ENCODE results near the gene NOP9. TPM values are rescaled to one million over a fixed set of nuclear protein-coding genes. Genes with fewer than 3 reads are reported as not detected.
"Not testable (repeated sequence)": the region's sequence is repeated elsewhere in the genome, so short reads cannot be mapped to it uniquely, and the experiment has no call there.

NOP9 gene
- total RNA-seq, 1 donor from 2014 or later, result 22.0 TPM

DNA sequence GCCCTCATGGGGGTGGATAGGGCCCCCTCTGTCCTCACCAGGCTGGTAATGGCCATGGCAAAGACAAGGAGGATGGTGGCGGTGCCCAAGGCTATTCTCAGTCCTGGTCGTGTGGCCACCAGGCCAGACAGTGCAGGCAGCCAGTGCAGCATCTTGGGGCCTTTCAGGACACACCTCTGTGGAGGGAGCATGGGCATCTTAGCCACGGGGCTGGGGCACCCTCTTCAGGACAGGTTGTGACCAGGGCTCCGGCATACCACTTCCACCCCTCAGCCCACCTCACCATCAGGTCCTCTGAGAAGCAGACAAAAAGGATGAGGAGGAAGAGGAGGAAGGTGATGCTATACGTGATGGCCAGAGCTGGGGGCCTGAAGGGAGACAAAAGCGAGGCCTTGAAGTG, 24.4 kb downstream of the NOP9 start:
- intact Hi-C loops (cut with DNase I), result no loop called here
- H3K4me3 ChIP-seq, result no peak overlapping the region
- ATAC-seq, result no peak
- H3K27me3 ChIP-seq (ENCODE audit: low read depth), result no peaks in the 10 kb centered on the region
- peaks cover 17% of the 10 kb centered on the region for H3K4me1 ChIP-seq
- no peak overlapping the region for H3K27ac ChIP-seq
- no peaks in the 10 kb centered on the region for H3K9me3 ChIP-seq
- TF ChIP-seq, protein P1, sequence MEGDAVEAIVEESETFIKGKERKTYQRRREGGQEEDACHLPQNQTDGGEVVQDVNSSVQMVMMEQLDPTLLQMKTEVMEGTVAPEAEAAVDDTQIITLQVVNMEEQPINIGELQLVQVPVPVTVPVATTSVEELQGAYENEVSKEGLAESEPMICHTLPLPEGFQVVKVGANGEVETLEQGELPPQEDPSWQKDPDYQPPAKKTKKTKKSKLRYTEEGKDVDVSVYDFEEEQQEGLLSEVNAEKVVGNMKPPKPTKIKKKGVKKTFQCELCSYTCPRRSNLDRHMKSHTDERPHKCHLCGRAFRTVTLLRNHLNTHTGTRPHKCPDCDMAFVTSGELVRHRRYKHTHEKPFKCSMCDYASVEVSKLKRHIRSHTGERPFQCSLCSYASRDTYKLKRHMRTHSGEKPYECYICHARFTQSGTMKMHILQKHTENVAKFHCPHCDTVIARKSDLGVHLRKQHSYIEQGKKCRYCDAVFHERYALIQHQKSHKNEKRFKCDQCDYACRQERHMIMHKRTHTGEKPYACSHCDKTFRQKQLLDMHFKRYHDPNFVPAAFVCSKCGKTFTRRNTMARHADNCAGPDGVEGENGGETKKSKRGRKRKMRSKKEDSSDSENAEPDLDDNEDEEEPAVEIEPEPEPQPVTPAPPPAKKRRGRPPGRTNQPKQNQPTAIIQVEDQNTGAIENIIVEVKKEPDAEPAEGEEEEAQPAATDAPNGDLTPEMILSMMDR (IDR thresholded peaks at IDR 0.05), result no peak
- peaks cover 9% of the 10 kb centered on the region for H3K36me3 ChIP-seq
- peak; percentile 38 for DNase-seq

DNA sequence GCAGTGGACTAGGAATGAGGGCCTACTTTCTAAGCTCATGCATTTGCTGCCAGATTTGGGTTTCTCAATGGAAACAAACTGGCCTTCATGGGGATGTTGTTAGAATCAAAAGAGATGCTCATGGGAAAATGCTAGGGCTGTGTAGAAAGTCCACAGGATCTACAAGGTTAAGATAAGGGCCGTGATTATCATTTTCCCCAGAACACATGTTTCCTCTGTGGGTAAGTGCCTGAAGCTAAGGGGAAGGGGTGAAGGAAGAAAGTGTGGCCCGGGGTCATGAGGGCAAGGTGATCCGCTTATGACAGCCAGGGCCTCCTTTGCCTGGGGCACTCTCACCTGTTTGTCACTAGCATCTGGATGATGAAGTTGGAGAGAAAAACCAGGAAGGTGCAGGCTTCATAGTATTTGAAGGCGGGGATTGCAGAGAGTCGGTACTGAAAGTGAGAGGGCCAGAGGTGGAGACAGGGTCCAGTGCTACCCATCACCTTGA, 25.4 kb downstream of the NOP9 start:
- Histone ChIP-seq H3K36me3 (peaks cover 9% of the 10 kb centered on the region), H3K4me1 (peaks cover 27% of the 10 kb centered on the region), H3K27me3 (ENCODE audit: low read depth) (no peaks in the 10 kb centered on the region), H3K9me3 (no peaks in the 10 kb centered on the region), H3K27ac (no peak overlapping the region), H3K4me3 (no peak overlapping the region)
- no peak for DNase-seq
- TF ChIP-seq, protein P1 (IDR thresholded peaks at IDR 0.05), result no peak
- intact Hi-C loops (cut with DNase I), result loop anchor here (5.0 kb wide), 1 partner anchor 112 kb away; no protein-coding TSS in a partner anchor
- ATAC-seq, result no peak

DNA sequence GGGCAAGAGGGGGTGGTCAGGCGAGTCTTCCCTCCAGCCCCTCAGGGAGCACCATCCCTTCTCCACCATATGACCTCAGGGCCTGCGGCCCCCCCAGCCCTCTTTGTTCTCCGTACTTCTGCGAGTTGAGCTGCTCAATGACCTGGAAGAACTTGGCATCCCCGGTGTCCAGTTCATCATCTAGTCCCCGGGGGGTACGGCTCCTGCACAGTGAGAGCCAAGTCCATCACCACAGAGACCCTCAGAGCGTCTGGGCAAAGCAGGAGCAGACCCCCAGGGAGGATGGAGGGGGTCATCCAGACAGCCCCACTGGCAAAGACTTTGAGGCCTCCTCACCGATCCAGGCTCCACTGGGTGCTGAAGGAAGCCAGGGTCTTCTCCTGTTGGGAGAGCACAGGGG, 26.3 kb downstream of the NOP9 start:
- intact Hi-C loops (cut with DNase I), result loop anchor here (5.0 kb wide), 1 partner anchor 111 kb away; no protein-coding TSS in a partner anchor
- Histone ChIP-seq H3K27me3 (ENCODE audit: low read depth) (no peaks in the 10 kb centered on the region), H3K4me1 (peaks cover 32% of the 10 kb centered on the region), H3K4me3 (no peak overlapping the region), H3K36me3 (peaks cover 12% of the 10 kb centered on the region), H3K27ac (no peak overlapping the region), H3K9me3 (no peaks in the 10 kb centered on the region)
- ATAC-seq (no peak), DNase-seq (peak; percentile 23)
- TF ChIP-seq, protein P1 (IDR thresholded peaks at IDR 0.05), result no peak

DNA sequence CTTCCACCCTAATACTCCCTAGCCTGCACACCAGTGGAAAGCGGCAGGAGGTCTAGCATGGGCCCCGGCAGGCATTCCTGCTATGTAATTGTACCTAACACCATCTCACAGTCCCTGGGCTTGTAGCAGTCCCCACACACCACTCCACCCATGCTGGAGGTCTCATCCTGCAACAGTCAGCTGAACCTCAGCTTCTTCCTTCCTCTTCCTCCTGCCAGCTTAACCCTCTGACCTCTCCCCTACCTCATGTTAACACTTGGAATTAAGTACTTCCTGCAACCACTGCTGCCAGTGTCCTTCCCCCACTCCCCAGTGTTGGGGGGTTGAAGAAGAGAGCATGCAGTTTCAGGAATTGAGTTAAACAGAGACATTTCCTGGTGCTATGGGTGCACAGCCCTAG, 27.7 kb downstream of the NOP9 start:
- H3K4me1 ChIP-seq, result peaks cover 42% of the 10 kb centered on the region
- H3K27ac ChIP-seq, result no peak overlapping the region

DNA sequence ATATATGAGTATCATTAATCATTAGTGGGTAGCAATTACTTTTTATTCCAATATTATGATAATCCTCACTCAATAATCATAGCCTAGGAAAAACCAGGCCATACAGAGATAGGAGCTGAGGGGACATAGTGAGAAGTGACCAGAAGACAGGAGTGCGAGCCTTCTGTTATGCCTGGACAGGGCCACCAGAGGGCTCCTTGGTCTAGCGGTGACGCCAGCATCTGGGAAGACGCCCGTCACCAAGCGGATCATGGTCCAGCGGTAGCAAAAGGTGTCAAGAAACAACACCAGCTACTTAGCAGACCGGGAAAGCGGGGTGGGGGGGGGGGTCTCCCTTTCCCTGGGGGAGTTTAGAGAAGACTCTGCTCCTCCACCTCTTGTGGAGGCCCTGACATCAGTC, 28.3 kb downstream of the NOP9 start:
- not testable (repeated sequence) for H3K9me3 ChIP-seq; H3K27ac ChIP-seq; H3K27me3 ChIP-seq (ENCODE audit: low read depth); ATAC-seq; H3K4me3 ChIP-seq
- DNase-seq, result peak; percentile 74
- Histone ChIP-seq H3K4me1 (peaks cover 48% of the 10 kb centered on the region), H3K36me3 (peaks cover 12% of the 10 kb centered on the region)
- TF ChIP-seq, protein P1 (IDR thresholded peaks at IDR 0.05), result peak; percentile 63
- intact Hi-C loops (cut with DNase I), result loop anchor here (5.0 kb wide), 1 partner anchor 109 kb away; no protein-coding TSS in a partner anchor

More for the DNA sequence above, 27.7 kb downstream of the NOP9 start:
- Histone ChIP-seq H3K4me3 (no peak overlapping the region), H3K9me3 (no peaks in the 10 kb centered on the region), H3K36me3 (peaks cover 12% of the 10 kb centered on the region), H3K27me3 (ENCODE audit: low read depth) (no peaks in the 10 kb centered on the region)
- intact Hi-C loops (cut with DNase I), result loop anchor here (5.0 kb wide), 1 partner anchor 110 kb away; no protein-coding TSS in a partner anchor
- DNase-seq, result peak; percentile 45
- TF ChIP-seq, protein P1 (IDR thresholded peaks at IDR 0.05), result no peak
- ATAC-seq, result no peak
